Skin of body (tissue), 2 donors: ENCODE results near the gene DNAH6. TPM values are rescaled to one million over a fixed set of nuclear protein-coding genes. Genes with fewer than 3 reads are reported as not detected.
A peak's percentile ranks its signal among the peaks of the same experiment; 100 is the strongest.

Experiments
- DNase-seq: peaks from one replicate; lab custom pipeline; 2025; lab: John Stamatoyannopoulos, UW
- total RNA-seq: library from RNA; depleted of rRNA; stranded (reverse); fragments of >200 nt; gene quantifications from one replicate; pipeline ENCODE4 v1.2.3, GENCODE V29; 2014

Gene DNAH6
- total RNA-seq, 1 donor from 2014 or later: 0.30 TPM

- DNase-seq: no peak
Observed at GRCh38 chr2:84793641-84794040, 277.3 kb downstream of the DNAH6 start.

- no peak for DNase-seq
Observed at GRCh38 chr2:84796798-84797197, 280.5 kb downstream of the DNAH6 start.

GRCh38 chr2:84797271-84797670 lies 281.0 kb downstream of the DNAH6 start:
- no peak for DNase-seq

- no peak for DNase-seq
Observed at GRCh38 chr2:84799772-84800171, 283.5 kb downstream of the DNAH6 start.

- DNase-seq: no peak
Observed at GRCh38 chr2:84800194-84800805, 284.0 kb downstream of the DNAH6 start.

GRCh38 chr2:84801811-84802210 lies 285.5 kb downstream of the DNAH6 start:
- no peak for DNase-seq

- no peak for DNase-seq
Observed at GRCh38 chr2:84805250-84805958, 289.1 kb downstream of the DNAH6 start.

- DNase-seq: peak; percentile 4
Observed at GRCh38 chr2:84807063-84807485, 290.8 kb downstream of the DNAH6 start.

- DNase-seq: no peak
Observed at GRCh38 chr2:84808279-84808678, 292.0 kb downstream of the DNAH6 start.

- DNase-seq: no peak
Observed at GRCh38 chr2:84811839-84812431, 295.6 kb downstream of the DNAH6 start.

- DNase-seq: no peak
Observed at GRCh38 chr2:84815146-84815545, 298.8 kb downstream of the DNAH6 start.

- DNase-seq: no peak
Observed at GRCh38 chr2:84816426-84817026, 300.2 kb downstream of the DNAH6 start.

GRCh38 chr2:84817239-84817655 lies 300.9 kb downstream of the DNAH6 start:
- no peak for DNase-seq

- DNase-seq: no peak
Observed at GRCh38 chr2:84821806-84822205, 305.5 kb downstream of the DNAH6 start.

GRCh38 chr2:84823229-84823628 lies 306.9 kb downstream of the DNAH6 start:
- DNase-seq: no peak

- DNase-seq: no peak
Observed at GRCh38 chr2:84823788-84824187, 307.5 kb downstream of the DNAH6 start.

GRCh38 chr2:84827978-84828575 lies 311.8 kb downstream of the DNAH6 start:
- DNase-seq: no peak

- DNase-seq: no peak
Observed at GRCh38 chr2:84829693-84830092, 313.4 kb downstream of the DNAH6 start.

- no peak for DNase-seq
Observed at GRCh38 chr2:84830095-84830494, 313.8 kb downstream of the DNAH6 start.

GRCh38 chr2:84830758-84831500 lies 314.6 kb downstream of the DNAH6 start:
- no peak for DNase-seq

- DNase-seq: peak; percentile 3
Observed at GRCh38 chr2:84832772-84833461, 316.6 kb downstream of the DNAH6 start.
